IMR-90 (cell line): ENCODE data around the gene RND1. TPM values are rescaled to one million over a fixed set of nuclear protein-coding genes. Genes with fewer than 3 reads are reported as not detected.
A peak's percentile ranks its signal among the peaks of the same experiment; 100 is the strongest.

Source experiments
- ATAC-seq: fragments of 200-7000 bp; cut with Tn5 transposase; 2 replicates; pipeline ENCODE4 v1.9.1; 2020; ENCODE audit warnings: low read depth, mild to moderate bottlenecking, moderate library complexity
- BruUV-seq: library from RNA; stranded (reverse); fragments of 400-500 nt; replicated peaks from 2 replicates; lab custom pipeline; 2021; lab: Mats Ljungman, UMichigan
- CTCF ChIA-PET: fragments of 300-600 bp; formaldehyde crosslinking; extraction: SDS; loops from one replicate; lab custom pipeline; 2021; ENCODE audit warnings: antibody characterized with exemption; lab: Yijun Ruan, JAX
- POLR2A ChIA-PET: fragments of 300-600 bp; sonication (Branson Sonifier 250); formaldehyde crosslinking; loops from one replicate; lab custom pipeline; 2022; ENCODE audit warnings: antibody characterized with exemption; ENCODE audit not compliant: unreplicated experiment; lab: Charles Lee
- DNase-seq: peaks from one replicate; pipeline ENCODE4 v3.0.0; 2013
- H2AFZ ChIP-seq: replicated peaks from 2 replicates; pipeline ENCODE3; 2013; ENCODE audit warnings: low read length, mild to moderate bottlenecking; ENCODE audit not compliant: poor library complexity
- H2AK5ac ChIP-seq: 2 replicates; pipeline ENCODE4 v1.6.1; 2013; ENCODE audit warnings: low read depth, low read length, inconsistent platforms
- H2AK9ac ChIP-seq: replicated peaks from 2 replicates; pipeline ENCODE3; 2013; ENCODE audit warnings: mild to moderate bottlenecking, low read depth, low read length, moderate library complexity; ENCODE audit not compliant: poor library complexity
- H2BK120ac ChIP-seq: 2 replicates; pipeline ENCODE4 v1.6.1; 2013; ENCODE audit warnings: low read depth, low read length, inconsistent platforms
- H2BK15ac ChIP-seq: 3 replicates; pipeline ENCODE4 v1.6.1; 2013; ENCODE audit warnings: low read depth, low read length, inconsistent platforms
- H2BK20ac ChIP-seq: 2 replicates; pipeline ENCODE4 v1.6.1; 2013; ENCODE audit warnings: low read depth, mild to moderate bottlenecking, inconsistent platforms, low read length, moderate library complexity
- H2BK5ac ChIP-seq: 2 replicates; pipeline ENCODE4 v1.6.1; 2013; ENCODE audit warnings: mild to moderate bottlenecking, low read depth, low read length, inconsistent platforms; ENCODE audit not compliant: poor library complexity, severe bottlenecking
- H3K14ac ChIP-seq: replicated peaks from 2 replicates; pipeline ENCODE4 v1.6.1; 2013; ENCODE audit warnings: low read depth, low read length, inconsistent platforms
- H3K18ac ChIP-seq: 2 replicates; pipeline ENCODE4 v1.6.1; 2013; ENCODE audit warnings: low read depth, low read length, control low read depth
- H3K23ac ChIP-seq: 2 replicates; pipeline ENCODE4 v1.6.1; 2013; ENCODE audit warnings: low read depth, low read length, inconsistent platforms
- H3K27ac ChIP-seq: 2 replicates; pipeline ENCODE4 v1.5.1; 2013; ENCODE audit warnings: mild to moderate bottlenecking, control low read depth, low read length; ENCODE audit not compliant: insufficient read depth
- H3K27me3 ChIP-seq: 2 replicates; pipeline ENCODE4 v1.6.1; 2013; ENCODE audit warnings: low read length; ENCODE audit not compliant: control insufficient read depth, insufficient read depth
- H3K36me3 ChIP-seq: 2 replicates; pipeline ENCODE4 v1.6.1; 2013; ENCODE audit warnings: low read length, mixed read lengths; ENCODE audit not compliant: control insufficient read depth, insufficient read depth
- H3K4ac ChIP-seq: 2 replicates; pipeline ENCODE4 v1.6.1; 2013; ENCODE audit warnings: low read depth, low read length, inconsistent platforms
- H3K4me1 ChIP-seq: 2 replicates; pipeline ENCODE4 v1.6.1; 2013; ENCODE audit warnings: low read length, mixed read lengths; ENCODE audit not compliant: control insufficient read depth, insufficient read depth
- H3K4me2 ChIP-seq: 2 replicates; pipeline ENCODE4 v1.6.1; 2013; ENCODE audit warnings: low read depth, mild to moderate bottlenecking, control low read depth, low read length, moderate library complexity
- H3K4me3 ChIP-seq: 2 replicates; pipeline ENCODE4 v1.5.1; 2013; ENCODE audit warnings: low read depth, mild to moderate bottlenecking, control low read depth, low read length, moderate library complexity; ENCODE audit not compliant: insufficient read depth
- H3K56ac ChIP-seq: 2 replicates; pipeline ENCODE4 v1.6.1; 2013; ENCODE audit warnings: low read length, inconsistent platforms; ENCODE audit not compliant: insufficient read depth; ENCODE audit errors: extremely low read depth
- H3K79me1 ChIP-seq, 2 experiments: 2 replicates each; pipeline ENCODE4 v1.6.1; 2013; ENCODE audit warnings: low read length in 2 of 2, inconsistent platforms in 1 of 2, low read depth in 1 of 2
- H3K9ac ChIP-seq: 2 replicates; pipeline ENCODE4 v1.6.1; 2013; ENCODE audit warnings: low read depth, low read length, control low read depth
- H3K9me1 ChIP-seq: 2 replicates; pipeline ENCODE4 v1.6.1; 2013; ENCODE audit warnings: low read length, inconsistent platforms; ENCODE audit not compliant: insufficient read depth
- H3K9me3 ChIP-seq: 2 replicates; pipeline ENCODE4 v1.6.1; 2013; ENCODE audit warnings: low read length; ENCODE audit not compliant: control insufficient read depth, insufficient read depth
- H4K20me1 ChIP-seq: 2 replicates; pipeline ENCODE4 v1.6.1; 2013; ENCODE audit warnings: low read length, inconsistent platforms; ENCODE audit not compliant: insufficient read depth
- H4K5ac ChIP-seq: 2 replicates; pipeline ENCODE4 v1.6.1; 2013; ENCODE audit warnings: mild to moderate bottlenecking, low read depth, low read length, control low read depth
- H4K8ac ChIP-seq, 2 experiments: 2 replicates each; pipeline ENCODE4 v1.6.1; 2013; ENCODE audit warnings: low read depth in 2 of 2, low read length in 2 of 2, control low read depth in 1 of 2, inconsistent platforms in 1 of 2
- H4K91ac ChIP-seq: 2 replicates; pipeline ENCODE4 v1.6.1; 2013; ENCODE audit warnings: low read depth, low read length, inconsistent platforms; ENCODE audit not compliant: insufficient read depth
- BHLHE40 ChIP-seq: fragments of 150-350 bp; IDR thresholded peaks from 2 replicates; pipeline ENCODE4 v1.6.1; 2016; ENCODE audit warnings: mild to moderate bottlenecking, low read depth, low read length
- CEBPB ChIP-seq: IDR thresholded peaks from 2 replicates; pipeline ENCODE4 v1.6.1; 2012; ENCODE audit warnings: low read depth, low read length, improper control_type of control experiment
- CHD1 ChIP-seq: IDR thresholded peaks from 2 replicates; pipeline ENCODE4 v1.6.1; 2012; ENCODE audit warnings: low read depth, low read length, improper control_type of control experiment
- FOS ChIP-seq: fragments of 150-350 bp; IDR thresholded peaks from 2 replicates; pipeline ENCODE4 v1.6.1; 2016; ENCODE audit warnings: low read depth, low read length
- MAFK ChIP-seq: IDR thresholded peaks from 2 replicates; pipeline ENCODE4 v1.6.1; 2012; ENCODE audit warnings: low read depth, low read length, improper control_type of control experiment
- MAZ ChIP-seq: IDR thresholded peaks from 2 replicates; pipeline ENCODE4 v1.6.1; 2012; ENCODE audit warnings: low read depth, mild to moderate bottlenecking, low read length, improper control_type of control experiment, moderate library complexity, borderline replicate concordance
- MXI1 ChIP-seq: IDR thresholded peaks from 2 replicates; pipeline ENCODE4 v1.6.1; 2012; ENCODE audit warnings: low read depth, mild to moderate bottlenecking, low read length, moderate library complexity, borderline replicate concordance
- NFE2L2 ChIP-seq: fragments of 150-350 bp; IDR thresholded peaks from 2 replicates; pipeline ENCODE4 v1.6.1; 2016; ENCODE audit warnings: low read depth, mild to moderate bottlenecking, low read length
- POLR2A ChIP-seq: IDR thresholded peaks from 2 replicates; pipeline ENCODE4 v1.6.1; 2012; ENCODE audit warnings: mild to moderate bottlenecking, low read depth, low read length
- RAD21 ChIP-seq: IDR thresholded peaks from 2 replicates; pipeline ENCODE4 v1.6.1; 2012; ENCODE audit warnings: low read length, improper control_type of control experiment
- RCOR1 ChIP-seq: IDR thresholded peaks from 2 replicates; pipeline ENCODE4 v1.6.1; 2012; ENCODE audit warnings: mild to moderate bottlenecking, low read length, improper control_type of control experiment; ENCODE audit not compliant: insufficient replicate concordance
- RFX5 ChIP-seq: IDR thresholded peaks from 2 replicates; pipeline ENCODE4 v1.8.0; 2012; ENCODE audit warnings: low read depth, mild to moderate bottlenecking, low read length, moderate library complexity
- SMC3 ChIP-seq: fragments of 150-350 bp; IDR thresholded peaks from 2 replicates; pipeline ENCODE4 v1.6.1; 2016; ENCODE audit warnings: low read depth, mild to moderate bottlenecking, antibody characterized with exemption, low read length, moderate library complexity
- WGBS, 2 experiments: methylation state at CpG; one replicate each; pipeline versions ENCODE4 v1.1.5 to v1.1.7; 2013; ENCODE audit warnings: missing lambda C conversion rate in 2 of 2; ENCODE audit not compliant: insufficient read length in 1 of 2; ENCODE audit errors: extremely low coverage in 2 of 2; 5-methylcytosine and 5-hydroxymethylcytosine counted together
- dilution Hi-C: fragments of 300-500 bp; cut with HindIII; formaldehyde crosslinking; loops from one replicate; pipeline ENCODE4 v1.14.3; 2018; ENCODE audit warnings: low sequenced_read_pairs; ENCODE audit not compliant: unreplicated experiment
- in situ Hi-C: fragments of 300-500 bp; cut with MboI; formaldehyde crosslinking; loops from 3 replicates; pipeline ENCODE4 v1.14.3; 2019; ENCODE audit warnings: low sequenced_read_pairs, inconsistent platforms, mixed read lengths
- intact Hi-C: fragments of 100-400 bp; cut with micrococcal nuclease; formaldehyde crosslinking; loops from 2 replicates; pipeline ENCODE4 v1.10.0; 2022
- polyA plus RNA-seq, 3 experiments: library from polyadenylated mRNA; depleted of rRNA; stranded (reverse); fragments of >200 nt; gene quantifications; 2 replicates each; pipeline ENCODE4 v1.2.3, GENCODE V29; 2012; ENCODE audit warnings: low replicate concordance in 1 of 3
- total RNA-seq: library from RNA; depleted of rRNA; stranded (reverse); fragments of >200 nt; gene quantifications from 2 replicates; pipeline ENCODE4 v1.2.3, GENCODE V29; 2012
- TF ChIP-seq, protein P1 (sequence below): fragments of 150-350 bp; IDR thresholded peaks from 2 replicates; pipeline ENCODE4 v1.6.1; 2016; ENCODE audit warnings: low read depth, mild to moderate bottlenecking, low read length, moderate library complexity, borderline replicate concordance
- TF ChIP-seq, protein P2 (sequence below): fragments of 150-350 bp; IDR thresholded peaks from 2 replicates; pipeline ENCODE4 v1.6.1; 2017; ENCODE audit warnings: mild to moderate bottlenecking, antibody characterized with exemption, low read length, low read depth
- TF ChIP-seq, protein P3 (sequence below): conservative IDR thresholded peaks from 2 replicates; pipeline ENCODE4 v1.5.1; 2012; ENCODE audit warnings: mild to moderate bottlenecking, low read depth, low read length, improper control_type of control experiment

RND1 gene
- total and polyA plus RNA-seq, 2 of the 4 experiments (the other 2 are of a cell fraction) = under 0.01 to 0.21 TPM

GRCh38 chr12:48823281-48823680 lies 42.4 kb downstream of the RND1 start:
- H3K18ac ChIP-seq = no peak overlapping the region
- no peaks in the 10 kb centered on the region for H3K9me3 ChIP-seq
- no peak overlapping the region for H3K27ac ChIP-seq
- H3K36me3 ChIP-seq = peaks cover 51% of the 10 kb centered on the region
- in situ Hi-C loops = no loop called here
- TF ChIP-seq RAD21 (no peak), CEBPB (no peak), CHD1 (no peak), SMC3 (no peak), MAFK (no peak), FOS (no peak), RFX5 (no peak), POLR2A (no peak), BHLHE40 (no peak), NFE2L2 (no peak), MAZ (no peak), RCOR1 (no peak), MXI1 (no peak)
- TF ChIP-seq, protein P1, sequence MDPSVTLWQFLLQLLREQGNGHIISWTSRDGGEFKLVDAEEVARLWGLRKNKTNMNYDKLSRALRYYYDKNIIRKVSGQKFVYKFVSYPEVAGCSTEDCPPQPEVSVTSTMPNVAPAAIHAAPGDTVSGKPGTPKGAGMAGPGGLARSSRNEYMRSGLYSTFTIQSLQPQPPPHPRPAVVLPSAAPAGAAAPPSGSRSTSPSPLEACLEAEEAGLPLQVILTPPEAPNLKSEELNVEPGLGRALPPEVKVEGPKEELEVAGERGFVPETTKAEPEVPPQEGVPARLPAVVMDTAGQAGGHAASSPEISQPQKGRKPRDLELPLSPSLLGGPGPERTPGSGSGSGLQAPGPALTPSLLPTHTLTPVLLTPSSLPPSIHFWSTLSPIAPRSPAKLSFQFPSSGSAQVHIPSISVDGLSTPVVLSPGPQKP = no peak
- TF ChIP-seq, protein P2, sequence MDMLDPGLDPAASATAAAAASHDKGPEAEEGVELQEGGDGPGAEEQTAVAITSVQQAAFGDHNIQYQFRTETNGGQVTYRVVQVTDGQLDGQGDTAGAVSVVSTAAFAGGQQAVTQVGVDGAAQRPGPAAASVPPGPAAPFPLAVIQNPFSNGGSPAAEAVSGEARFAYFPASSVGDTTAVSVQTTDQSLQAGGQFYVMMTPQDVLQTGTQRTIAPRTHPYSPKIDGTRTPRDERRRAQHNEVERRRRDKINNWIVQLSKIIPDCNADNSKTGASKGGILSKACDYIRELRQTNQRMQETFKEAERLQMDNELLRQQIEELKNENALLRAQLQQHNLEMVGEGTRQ = no peak
- TF ChIP-seq, protein P3, sequence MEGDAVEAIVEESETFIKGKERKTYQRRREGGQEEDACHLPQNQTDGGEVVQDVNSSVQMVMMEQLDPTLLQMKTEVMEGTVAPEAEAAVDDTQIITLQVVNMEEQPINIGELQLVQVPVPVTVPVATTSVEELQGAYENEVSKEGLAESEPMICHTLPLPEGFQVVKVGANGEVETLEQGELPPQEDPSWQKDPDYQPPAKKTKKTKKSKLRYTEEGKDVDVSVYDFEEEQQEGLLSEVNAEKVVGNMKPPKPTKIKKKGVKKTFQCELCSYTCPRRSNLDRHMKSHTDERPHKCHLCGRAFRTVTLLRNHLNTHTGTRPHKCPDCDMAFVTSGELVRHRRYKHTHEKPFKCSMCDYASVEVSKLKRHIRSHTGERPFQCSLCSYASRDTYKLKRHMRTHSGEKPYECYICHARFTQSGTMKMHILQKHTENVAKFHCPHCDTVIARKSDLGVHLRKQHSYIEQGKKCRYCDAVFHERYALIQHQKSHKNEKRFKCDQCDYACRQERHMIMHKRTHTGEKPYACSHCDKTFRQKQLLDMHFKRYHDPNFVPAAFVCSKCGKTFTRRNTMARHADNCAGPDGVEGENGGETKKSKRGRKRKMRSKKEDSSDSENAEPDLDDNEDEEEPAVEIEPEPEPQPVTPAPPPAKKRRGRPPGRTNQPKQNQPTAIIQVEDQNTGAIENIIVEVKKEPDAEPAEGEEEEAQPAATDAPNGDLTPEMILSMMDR = no peak
- H3K14ac ChIP-seq = no peak overlapping the region
- no TSS peak for BruUV-seq
- ChIA-PET POLR2A (no interaction called here), CTCF (interaction anchor here (0.6 kb wide), 1 partner anchor 1605 kb away, joined by 4 read pairs; no protein-coding TSS in a partner anchor)
- ATAC-seq (no peak), DNase-seq (no peak)
- no peak overlapping the region for H4K8ac ChIP-seq
- no peak overlapping the region for H2BK120ac ChIP-seq
- peak overlapping the region; percentile 30 for H2AK9ac ChIP-seq
- H3K23ac ChIP-seq = no peak overlapping the region
- no peak overlapping the region for H3K4me2 ChIP-seq
- peaks cover 10% of the 10 kb centered on the region for H3K4me1 ChIP-seq
- no peak overlapping the region for H2AFZ ChIP-seq
- H2AK5ac ChIP-seq = no peak overlapping the region
- no peak overlapping the region for H2BK20ac ChIP-seq
- intact Hi-C loops = no loop called here
- WGBS, 2 experiments = 98% methylated on average over 9 of the region's 11 CpGs; no CpG with 5 or more reads in 1 of the 2 experiments
- no peaks in the 10 kb centered on the region for H3K27me3 ChIP-seq
- H4K5ac ChIP-seq = no peak overlapping the region
- H3K56ac ChIP-seq = no peak overlapping the region
- peaks cover 27 to 48% of the 10 kb centered on the region in 2 experiments for H3K79me1 ChIP-seq
- H2BK5ac ChIP-seq = no peak overlapping the region
- dilution Hi-C loops = no loop called here
- H2BK15ac ChIP-seq = no peak overlapping the region
- peaks cover 21% of the 10 kb centered on the region for H4K20me1 ChIP-seq
- no peak overlapping the region for H3K4me3 ChIP-seq
- no peak overlapping the region for H3K4ac ChIP-seq
- H4K91ac ChIP-seq = no peak overlapping the region
- H3K9ac ChIP-seq = no peak overlapping the region
- peaks cover 9% of the 10 kb centered on the region for H3K9me1 ChIP-seq
